GM18867 (cell line): ENCODE measurements around the gene RPL10.
A peak's percentile ranks its signal among the peaks of the same experiment; 100 is the strongest.
"Not testable (repeated sequence)": the region's sequence is repeated elsewhere in the genome, so short reads cannot be mapped to it uniquely, and the experiment has no call there.

Experiments
- ATAC-seq: cut with Tn5 transposase; IDR thresholded peaks from one replicate; pipeline ENCODE4 v1.9.1; 2021; ENCODE audit warnings: mild to moderate bottlenecking, moderate library complexity; ENCODE audit not compliant: unreplicated experiment

The RPL10 gene

GRCh38 chrX:154399527-154400368 lies 1.6 kb downstream of the RPL10 start:
- ATAC-seq, result no peak

- ATAC-seq, result not testable (repeated sequence)
Measured at GRCh38 chrX:154400369-154400817, 2.2 kb downstream of the RPL10 start.

- ATAC-seq, result no peak
Measured at GRCh38 chrX:154401045-154401799, 3.0 kb downstream of the RPL10 start.

- no peak for ATAC-seq
Measured at GRCh38 chrX:154401918-154402621, 3.9 kb downstream of the RPL10 start.

GRCh38 chrX:154402622-154403127 lies 4.5 kb downstream of the RPL10 start:
- no peak for ATAC-seq

- ATAC-seq, result no peak
Measured at GRCh38 chrX:154403192-154403591, 5.0 kb downstream of the RPL10 start.

- ATAC-seq, result no peak
Measured at GRCh38 chrX:154403858-154404257, 5.7 kb downstream of the RPL10 start.

GRCh38 chrX:154404625-154405192 lies 6.5 kb downstream of the RPL10 start:
- ATAC-seq, result no peak

GRCh38 chrX:154408659-154409221 lies 10.6 kb downstream of the RPL10 start:
- ATAC-seq, result no peak

- ATAC-seq, result peak; percentile 42
Measured at GRCh38 chrX:154409222-154409871, 11.2 kb downstream of the RPL10 start, which contains the start of gene DNASE1L1. DNASE1L1 (minus strand) TSS chrX:154409254; CDS start chrX:154405568, 3,686 bp downstream.

- peak; percentile 52 for ATAC-seq
Measured at GRCh38 chrX:154411981-154412340, 13.8 kb downstream of the RPL10 start.

GRCh38 chrX:154412468-154412867 lies 14.3 kb downstream of the RPL10 start:
- no peak for ATAC-seq

- no peak for ATAC-seq
Measured at GRCh38 chrX:154413142-154413541, 15.0 kb downstream of the RPL10 start.

- no peak for ATAC-seq
Measured at GRCh38 chrX:154417157-154417556, 19.0 kb downstream of the RPL10 start.

- ATAC-seq, result no peak
Measured at GRCh38 chrX:154419189-154419588, 21.0 kb downstream of the RPL10 start.

GRCh38 chrX:154419688-154420401 lies 21.7 kb downstream of the RPL10 start:
- ATAC-seq, result no peak

- ATAC-seq, result no peak
Measured at GRCh38 chrX:154420402-154420756, 22.2 kb downstream of the RPL10 start.

GRCh38 chrX:154426916-154427770 lies 29.0 kb downstream of the RPL10 start:
- ATAC-seq, result no peak
